NCI-H524 (cell line): Measurements from ENCODE around the gene EPB41L4B.
"Not testable (repeated sequence)": the region's sequence is repeated elsewhere in the genome, so short reads cannot be mapped to it uniquely, and the experiment has no call there.

ENCODE experiments used
- DNase-seq, 2 experiments: peaks; one replicate each; lab custom pipeline; 2025; lab: John Stamatoyannopoulos, UW

EPB41L4B gene

DNA sequence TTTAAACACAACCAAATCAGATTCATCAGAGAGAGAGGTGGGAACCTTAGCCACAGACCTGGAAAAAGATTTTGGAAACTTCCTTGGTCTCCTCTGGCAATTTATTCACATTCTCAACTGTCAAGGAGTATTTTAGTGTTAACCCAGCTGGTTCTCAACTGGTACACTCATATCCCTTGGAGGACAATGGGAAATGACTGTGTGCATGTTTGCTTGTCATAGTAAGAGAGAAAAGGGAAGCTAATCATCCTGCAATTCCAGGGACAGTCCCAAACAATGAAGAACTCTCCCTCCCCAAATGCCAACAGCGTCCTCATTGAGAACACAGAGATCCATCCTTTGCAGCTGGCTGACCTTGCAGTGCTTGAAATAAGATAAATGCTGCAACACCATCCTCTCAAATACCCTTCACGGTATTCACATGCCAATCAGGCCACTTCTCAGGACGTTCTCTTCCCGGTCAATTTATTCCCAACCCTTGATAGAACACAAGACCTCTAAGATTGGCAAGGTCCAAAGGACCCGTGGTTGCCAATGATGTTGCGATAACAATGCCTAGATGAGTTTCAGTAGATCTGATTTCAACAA is 75.5 kb downstream of the EPB41L4B start:
- DNase-seq = no peak

DNA sequence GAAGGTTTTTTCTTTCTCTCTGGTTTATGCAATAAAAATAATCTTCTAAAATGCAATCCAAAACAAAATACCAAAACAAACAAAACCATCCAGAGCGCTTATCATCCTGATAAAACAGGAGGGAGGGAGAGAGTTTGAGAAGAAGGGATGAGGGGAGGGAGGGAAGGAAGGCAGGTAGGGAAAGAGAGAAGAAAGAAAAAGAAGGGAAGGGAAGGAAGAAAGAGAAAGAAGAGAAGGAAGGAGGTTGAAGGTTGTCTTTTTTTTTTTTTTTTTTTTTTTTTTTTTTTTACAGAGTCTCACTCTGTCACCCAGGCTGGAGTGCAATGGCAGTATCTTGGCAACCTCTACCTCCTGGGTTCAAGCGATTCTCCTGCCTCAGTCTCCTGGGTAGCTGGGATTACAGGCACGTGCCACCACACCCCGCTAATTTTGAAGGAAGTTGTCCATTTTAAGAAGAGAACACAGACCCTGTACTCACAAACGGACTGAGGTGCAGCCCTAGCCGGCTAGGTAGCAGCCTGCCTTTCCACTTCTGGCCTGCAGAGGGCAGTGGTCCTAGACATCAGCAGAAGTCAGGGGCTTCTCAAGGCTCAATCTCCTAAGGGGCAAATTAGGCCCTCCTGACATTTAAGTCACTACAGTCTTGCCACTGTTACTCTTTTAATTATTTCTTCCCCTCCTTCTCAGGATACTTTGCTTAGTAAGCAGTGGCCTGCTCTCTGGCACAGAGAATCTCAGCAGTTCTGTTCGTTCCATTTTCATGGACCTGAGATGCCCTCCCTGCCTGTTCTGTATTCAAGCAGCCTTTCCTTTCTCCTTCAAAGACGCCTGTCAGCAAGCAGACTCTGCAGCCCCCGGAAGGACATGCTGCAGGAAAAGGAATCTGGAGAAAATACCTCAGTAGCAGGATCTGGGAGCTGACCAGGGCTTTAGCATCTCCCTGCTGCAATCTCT is 76.4 kb downstream of the EPB41L4B start:
- peak; percentile 80 to 87 for DNase-seq

DNA sequence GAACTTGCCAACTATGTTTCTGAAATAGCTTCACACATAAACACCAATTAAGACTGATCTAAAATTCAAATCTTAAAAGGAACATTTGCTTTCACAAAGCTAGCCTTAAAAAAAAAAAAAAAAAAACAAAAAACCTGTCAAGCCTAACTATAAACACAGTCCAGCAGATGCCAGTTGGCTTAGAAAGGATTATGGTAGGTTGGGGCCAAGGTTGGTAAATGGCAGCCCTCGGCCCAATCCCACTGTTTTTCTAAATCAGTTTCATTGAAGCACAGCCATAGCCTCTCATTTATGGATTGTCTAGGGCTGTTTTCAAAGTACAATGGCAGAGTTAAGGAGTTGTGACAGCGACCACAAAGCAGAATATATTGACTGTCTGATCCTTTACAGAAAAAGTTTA is 78.1 kb downstream of the EPB41L4B start:
- peak; percentile 60 to 79 for DNase-seq

DNA sequence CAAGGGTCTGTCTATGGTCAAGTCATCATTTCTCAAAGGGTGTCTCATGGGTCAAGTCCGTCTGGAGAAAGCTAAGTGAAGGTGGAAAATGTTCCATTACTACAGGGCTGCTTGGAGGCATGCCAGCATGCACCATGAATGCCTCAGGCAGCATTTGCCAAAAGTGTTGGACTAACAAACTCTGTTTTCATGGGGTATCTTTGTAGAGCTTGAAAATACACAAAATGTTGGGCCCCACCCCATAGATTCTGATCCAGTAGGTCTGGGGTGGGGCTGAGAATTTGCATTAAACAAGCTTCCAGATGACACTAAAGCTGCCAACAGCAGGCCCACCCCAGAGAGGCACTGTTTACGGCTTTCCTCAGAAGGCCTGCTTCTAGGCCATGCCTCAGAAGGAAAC is 78.8 kb downstream of the EPB41L4B start:
- DNase-seq = peak; percentile 26 to 52

DNA sequence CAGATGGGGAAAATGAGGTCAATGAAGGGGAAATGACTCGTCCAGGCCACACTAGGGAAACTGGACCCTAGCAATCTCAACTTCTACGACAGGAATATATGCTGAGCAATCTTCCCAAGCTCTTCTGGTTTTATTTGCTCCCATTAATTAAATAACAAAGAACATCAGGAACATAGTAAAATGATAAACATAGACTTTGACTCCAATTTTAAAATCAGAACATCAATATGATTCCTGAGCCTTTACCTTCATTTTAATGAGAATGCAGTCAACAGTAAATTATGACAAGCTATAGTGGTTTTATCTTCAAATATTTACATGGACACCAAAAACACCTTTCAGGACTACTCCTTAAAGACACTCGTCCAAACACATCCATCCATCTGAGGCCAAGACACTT is 79.7 kb downstream of the EPB41L4B start:
- no peak for DNase-seq

DNA sequence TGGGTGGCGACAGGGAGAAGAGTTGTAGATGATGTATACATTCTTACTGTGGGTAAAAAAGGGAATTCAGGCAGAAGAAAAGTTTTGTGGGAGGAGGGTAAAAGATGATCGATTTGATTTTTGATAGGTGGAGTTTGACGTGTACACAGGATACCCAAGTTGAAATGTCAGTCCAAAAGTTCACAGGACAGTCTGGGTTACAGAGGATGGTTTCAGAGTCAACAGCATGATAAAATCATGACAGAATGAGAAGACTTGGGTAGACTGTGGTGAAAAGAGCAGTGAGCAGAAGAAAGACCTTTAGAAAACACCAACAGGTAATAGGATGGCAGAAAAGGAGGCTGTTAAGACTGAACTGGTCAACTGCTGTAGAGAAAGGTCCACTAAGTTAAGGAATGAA is 81.6 kb downstream of the EPB41L4B start:
- no peak for DNase-seq

DNA sequence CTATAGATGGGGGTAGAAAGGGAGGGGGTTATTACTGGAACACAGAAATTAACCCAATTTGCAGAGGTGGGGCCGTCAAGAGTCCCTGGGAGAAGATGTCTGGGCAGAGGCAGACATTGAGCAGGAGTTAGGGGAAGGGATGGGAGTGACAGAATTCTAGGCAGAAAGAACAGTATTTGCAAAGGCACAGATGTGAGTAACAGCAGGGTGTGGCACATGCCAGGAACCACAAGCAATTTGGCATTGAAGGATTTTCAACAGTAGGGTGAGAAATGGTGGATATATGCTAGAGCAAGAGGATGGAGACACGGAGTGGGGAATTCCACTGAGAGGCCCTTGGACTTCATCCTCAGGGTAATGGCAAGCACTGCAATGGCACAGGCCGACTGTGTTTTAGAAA is 82.2 kb downstream of the EPB41L4B start:
- no peak for DNase-seq

DNA sequence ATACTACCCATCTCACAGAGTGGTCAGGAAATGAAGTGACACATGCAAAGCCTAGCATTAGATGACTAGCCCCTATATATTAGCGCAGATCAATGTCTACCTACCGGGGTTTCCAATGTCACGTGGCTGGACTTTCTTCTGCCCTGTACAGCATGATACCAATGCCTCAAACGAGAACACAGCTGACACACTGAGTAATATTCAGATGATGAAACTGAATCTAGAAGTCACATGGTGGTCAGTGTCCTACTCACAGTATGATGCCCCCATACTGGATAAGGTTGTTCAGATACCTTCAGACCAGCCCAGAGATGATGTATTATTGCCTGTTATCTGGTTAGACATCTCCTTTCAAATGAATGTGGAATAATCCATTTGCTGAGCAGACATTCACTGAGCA is 82.7 kb downstream of the EPB41L4B start:
- DNase-seq = no peak

DNA sequence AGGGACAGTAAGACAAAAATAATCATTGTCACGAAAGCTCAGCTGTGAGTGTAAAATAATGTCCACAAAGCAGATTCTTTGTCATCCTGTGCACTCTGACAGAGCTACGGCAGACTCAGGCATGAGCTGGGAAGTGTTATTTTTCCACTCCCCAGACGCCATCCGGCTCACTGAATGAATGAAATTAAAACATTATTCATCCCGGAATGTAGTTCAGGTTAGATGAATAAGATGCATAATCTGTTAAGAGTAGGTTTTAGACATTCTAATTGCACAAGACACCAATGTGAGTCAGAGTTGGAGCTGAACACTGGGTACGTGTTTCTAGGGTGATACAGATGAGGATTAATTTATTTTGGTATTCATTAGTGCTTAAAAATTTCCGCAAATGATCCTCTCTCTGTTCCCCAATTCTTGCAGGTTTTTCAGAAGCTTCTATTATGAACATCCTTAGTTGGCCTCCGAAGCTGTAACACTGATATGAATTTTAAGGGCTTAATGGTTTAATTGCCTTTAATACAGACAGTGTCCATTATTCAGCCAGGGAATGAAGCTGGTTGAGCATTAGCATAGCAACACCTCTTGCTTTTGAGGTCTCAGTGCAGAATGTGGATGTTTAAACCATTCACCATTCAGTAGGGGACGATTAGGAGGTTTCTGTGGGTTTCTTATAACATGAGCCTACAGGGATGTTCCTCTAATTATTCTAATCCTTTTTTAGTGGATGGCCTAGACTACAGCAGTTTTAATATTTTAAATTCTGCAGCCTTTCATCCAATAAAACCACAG is 88.2 kb downstream of the EPB41L4B start:
- no peak for DNase-seq

DNA sequence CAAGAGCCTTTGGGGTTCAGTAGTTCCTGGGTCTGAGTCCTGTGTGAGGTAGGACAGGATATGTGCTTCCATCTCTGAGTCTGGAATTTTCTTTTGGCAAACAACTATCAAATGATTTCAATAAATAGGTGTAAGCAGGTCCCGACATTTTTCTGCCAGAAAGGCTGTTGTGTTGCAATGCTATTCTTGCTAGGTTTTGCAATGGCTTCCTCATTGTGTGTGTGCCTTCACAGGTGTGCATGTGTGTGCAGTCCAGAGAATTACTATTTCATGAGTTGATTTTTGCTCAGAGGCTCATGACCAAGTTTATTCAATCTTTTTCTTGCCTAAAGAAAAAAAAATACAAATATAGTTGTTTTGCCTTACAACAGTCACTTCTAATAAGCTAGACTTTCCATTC is 89.3 kb downstream of the EPB41L4B start:
- DNase-seq = no peak

DNA sequence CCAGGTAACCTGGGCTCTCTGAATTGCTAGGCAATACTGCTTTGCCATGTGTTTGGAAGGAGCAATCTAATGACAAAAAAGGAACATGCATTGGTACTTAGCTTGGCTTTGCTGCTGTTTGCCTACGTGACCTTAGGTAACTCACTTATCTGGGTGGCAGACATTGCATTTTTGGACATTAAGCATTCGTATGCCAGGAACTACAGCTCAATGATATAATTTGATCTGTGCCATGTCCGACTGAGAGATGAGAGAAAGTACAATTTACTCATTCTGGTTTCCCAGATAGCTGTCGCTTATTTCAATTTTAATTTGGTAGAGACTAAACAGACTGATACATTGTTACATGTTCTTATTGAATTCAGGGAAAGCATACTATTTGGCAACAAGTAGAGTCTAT is 90.6 kb downstream of the EPB41L4B start:
- DNase-seq = no peak

DNA sequence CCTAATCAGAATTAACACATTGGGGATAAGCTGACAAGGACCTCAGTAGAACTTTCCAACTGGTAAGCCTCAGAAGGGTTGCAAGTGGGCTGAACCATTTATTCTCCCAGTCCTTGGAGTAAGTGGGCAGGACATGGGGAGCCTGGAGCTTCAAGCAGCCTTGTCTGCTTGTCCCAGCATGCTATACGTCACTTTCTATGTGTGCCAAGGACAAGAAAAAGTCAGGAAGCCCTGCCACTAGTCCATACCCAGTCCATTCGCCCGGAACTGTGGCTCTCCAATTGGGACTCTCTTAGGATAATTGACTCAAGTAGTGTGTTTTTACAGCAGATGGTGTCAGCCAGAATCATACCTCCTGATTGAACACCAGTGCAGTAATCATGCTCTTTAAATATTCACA is 91.2 kb downstream of the EPB41L4B start:
- DNase-seq = peak; percentile 43 to 76

DNA sequence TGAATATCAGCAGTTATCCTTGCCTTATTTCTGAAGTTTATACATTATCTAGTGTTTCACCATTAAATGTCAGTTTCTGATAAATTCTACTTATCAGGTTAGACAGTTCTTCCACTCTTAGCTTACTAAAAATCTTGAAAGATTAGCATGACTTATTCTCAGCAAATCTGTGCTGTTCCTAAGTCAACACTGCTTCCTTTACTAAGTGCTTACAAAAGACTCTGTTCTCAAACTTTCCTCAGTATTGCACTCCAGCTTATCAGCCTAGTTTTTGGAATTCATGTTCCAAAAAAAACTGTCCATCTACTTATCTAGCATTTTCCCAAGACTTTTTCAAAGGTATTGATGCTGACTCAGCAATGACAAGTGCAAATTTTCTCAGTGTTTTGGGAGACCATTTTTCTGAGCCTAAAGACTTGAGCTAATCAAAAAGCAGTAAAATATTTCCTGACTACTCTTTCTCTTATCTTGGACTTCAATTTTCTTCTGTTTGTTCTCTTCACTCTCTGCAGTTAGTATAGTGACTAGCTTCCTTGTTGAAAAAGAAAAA is 92.7 kb downstream of the EPB41L4B start:
- DNase-seq = no peak

DNA sequence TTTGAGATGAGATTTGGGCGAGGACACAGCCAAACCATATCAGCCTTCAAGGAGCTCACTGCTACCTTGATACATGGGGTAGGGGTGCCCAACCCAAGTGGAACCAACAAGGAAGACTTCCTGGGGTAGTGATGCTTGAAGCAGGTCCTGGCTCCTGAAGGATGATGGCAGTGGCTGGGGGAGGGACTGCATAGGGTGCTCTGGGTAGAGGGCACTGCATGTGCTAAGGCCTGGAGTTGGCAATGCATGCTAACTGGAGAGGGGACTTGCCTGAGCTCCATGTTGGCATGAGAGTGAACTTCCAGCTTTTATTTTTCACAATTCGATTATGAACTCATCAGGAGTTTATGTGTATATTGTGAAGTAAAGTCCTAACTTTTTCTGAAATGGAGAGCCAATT is 95.2 kb downstream of the EPB41L4B start:
- DNase-seq = no peak

DNA sequence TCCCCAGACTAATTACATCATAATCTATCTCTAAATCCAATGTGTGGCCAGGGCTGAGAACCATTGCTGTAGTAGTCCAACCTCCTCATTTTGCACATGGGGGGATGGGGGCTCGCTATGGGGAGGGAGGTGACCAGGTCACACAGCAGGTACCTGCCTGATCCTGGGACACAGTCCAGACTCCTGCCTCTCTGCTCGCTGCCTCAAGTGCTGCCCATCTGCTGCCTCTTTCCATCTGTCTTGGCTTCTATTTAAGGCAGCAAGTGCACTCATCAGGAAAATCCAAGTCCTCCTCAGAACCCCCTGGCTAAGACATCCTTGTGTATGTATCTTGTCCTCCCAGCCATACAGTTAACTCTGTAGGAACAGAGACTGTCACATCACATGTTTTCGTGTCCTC is 96.1 kb downstream of the EPB41L4B start:
- DNase-seq = peak; percentile 98 to 99

DNA sequence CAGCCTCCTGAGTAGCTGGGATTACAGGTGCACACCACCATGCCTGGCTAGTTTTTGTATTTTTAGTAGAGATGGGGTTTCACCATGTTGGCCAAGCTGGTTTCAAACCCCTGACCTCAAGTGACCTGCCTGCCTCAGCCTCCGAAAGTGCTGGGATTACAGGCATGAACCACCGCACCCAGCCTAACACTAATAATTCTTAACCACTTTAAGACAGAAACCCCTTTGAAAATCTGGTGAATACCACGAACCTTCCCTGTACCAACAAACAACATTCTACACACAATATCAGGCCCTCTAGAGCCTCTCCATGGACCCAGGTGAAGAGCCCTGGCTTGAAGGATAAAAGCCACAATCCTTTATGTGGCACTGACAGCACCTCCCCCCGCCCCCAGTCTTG is 102.6 kb downstream of the EPB41L4B start:
- DNase-seq = not testable (repeated sequence)

DNA sequence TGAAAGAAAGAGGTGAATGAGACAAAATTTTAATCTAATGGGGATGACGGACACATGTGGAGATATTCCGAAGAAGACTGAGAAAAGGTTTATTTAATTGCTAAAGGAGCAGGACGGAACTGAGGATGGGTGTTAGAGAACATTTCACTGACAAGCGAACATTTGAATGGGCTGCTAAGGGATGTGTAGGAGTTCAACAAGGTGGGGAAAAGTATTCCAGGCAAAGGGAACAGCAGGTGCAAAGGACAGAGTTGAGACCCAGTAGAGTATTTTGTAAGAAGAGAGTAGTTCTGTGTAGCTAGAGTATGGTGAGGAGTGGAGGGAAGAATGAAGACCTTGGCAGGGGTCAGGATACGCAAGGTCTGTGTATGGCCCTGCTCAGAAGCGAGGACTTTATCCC is 106.4 kb downstream of the EPB41L4B start:
- no peak for DNase-seq

DNA sequence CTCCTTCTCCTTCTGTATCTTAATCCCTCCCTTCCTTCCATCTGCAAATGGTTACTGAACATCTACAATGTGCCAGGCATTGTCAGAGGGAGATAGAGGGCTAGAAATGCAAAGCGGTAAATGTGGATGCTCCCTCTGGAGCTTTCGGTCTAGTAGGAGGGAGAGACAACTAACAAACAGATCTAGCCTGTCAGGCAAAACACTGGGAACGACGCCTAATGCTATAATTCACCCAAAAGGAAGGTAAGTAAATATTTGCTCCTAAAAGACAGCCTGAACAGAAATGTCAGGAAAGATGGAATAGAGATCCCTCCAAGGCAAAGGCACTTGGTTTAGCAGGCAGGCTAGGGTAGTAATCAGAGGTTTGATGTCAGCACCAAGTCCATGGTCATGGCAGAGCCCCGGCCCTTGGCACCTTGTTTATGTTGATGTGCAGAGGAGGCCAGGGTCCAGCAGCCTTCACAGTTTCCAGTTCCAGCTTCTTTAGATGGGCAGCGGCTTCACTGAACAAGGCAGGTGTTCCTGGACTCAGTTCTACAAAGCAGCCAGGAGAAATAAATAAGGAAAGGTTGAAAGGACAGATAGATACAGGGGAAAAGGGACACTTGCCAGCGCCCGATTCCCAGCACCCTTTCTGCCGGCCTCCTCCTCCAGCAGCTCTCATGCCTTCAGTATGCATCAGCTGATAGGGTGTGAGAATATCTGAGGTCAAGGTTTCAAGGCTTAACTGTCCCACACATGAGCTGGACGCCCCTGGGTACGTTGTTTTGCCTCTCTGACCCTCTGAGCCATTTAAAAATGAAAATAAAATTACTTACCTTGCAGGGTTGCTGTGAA is 107.4 kb downstream of the EPB41L4B start:
- DNase-seq = no peak

DNA sequence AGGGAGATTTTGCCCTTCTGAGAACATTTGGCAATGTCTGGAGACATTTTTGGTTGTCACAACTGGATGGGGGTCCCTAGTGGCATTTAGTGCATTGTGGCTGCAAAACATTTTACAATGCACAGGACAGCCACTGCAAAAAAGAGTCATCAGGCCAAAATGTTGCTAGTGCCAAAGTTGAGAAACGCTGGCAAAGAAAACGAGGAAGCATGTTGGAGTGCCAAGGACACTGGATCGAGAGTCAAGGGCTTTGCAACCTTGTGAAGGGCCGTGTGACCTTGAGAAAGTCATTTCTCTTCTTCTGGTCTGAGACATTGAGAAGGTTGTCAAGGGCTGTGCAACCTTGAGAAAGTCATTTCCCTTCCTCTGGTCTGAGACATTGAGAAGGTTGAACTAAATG is 108.1 kb downstream of the EPB41L4B start:
- DNase-seq = no peak

DNA sequence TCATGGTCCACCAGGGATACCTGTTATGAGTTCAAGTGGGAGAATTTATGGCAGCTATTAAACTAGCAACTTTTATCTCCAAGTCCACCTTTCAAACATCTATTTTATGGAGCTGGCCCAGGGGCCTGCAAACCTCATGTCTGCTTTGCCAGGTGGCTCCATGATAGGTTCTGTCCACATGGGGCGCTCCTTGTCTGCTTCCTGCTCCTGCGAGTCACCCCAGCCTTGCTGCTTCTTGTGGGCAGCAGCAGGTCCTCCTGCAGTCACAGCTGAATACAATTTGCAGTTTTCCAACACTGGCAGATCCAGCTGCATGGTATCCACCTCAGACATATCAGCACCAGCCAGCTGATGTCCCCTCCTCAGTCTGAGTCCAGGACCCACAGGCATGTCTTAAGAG is 114.2 kb downstream of the EPB41L4B start:
- no peak for DNase-seq

DNA sequence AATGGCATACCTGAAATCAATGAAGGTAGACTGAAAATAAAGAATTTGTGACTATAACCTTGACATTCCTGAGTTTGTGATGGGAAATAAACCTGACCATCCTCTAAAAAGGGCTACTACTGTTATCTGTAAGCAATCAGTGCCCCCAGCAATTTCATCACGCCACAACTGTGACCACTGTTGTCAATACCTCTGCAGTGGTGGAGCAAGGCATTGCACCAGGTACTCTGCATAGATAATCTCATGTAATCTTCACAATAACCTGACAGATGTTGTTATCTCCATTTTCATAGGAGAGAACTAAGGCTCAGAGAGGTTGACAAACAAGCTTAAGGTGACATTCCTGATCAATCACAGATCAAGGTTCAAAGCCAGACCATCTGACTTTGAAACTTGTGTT is 115.3 kb downstream of the EPB41L4B start:
- DNase-seq = peak in 1 of 2 experiments; percentile 69
